ENCODE data around the gene DENND1B.

Gene DENND1B

GRCh38 chr1:197688233-197688632 is 87.0 kb downstream of the DENND1B start:
- DNase-seq (ENCODE audit: insufficient read length, low spot score) (no peak), FAIRE-seq (no peak)

GRCh38 chr1:197686702-197687355 is 88.5 kb downstream of the DENND1B start:
- no peak for DNase-seq (ENCODE audit: insufficient read length, low spot score)
- FAIRE-seq: no peak

- DNase-seq (ENCODE audit: insufficient read length, low spot score) (no peak), FAIRE-seq (no peak)
Measured at GRCh38 chr1:197686231-197686630, 89.0 kb downstream of the DENND1B start.

GRCh38 chr1:197685785-197686184 is 89.5 kb downstream of the DENND1B start:
- FAIRE-seq (no peak), DNase-seq (ENCODE audit: insufficient read length, low spot score) (no peak)

- FAIRE-seq (no peak), DNase-seq (ENCODE audit: insufficient read length, low spot score) (no peak)
Measured at GRCh38 chr1:197683895-197684553, 91.3 kb downstream of the DENND1B start.

GRCh38 chr1:197683280-197683679 is 92.0 kb downstream of the DENND1B start:
- no peak for FAIRE-seq
- no peak for DNase-seq (ENCODE audit: insufficient read length, low spot score)

- DNase-seq (ENCODE audit: insufficient read length, low spot score): no peak
- no peak for FAIRE-seq
Measured at GRCh38 chr1:197680311-197680710, 95.0 kb downstream of the DENND1B start.

GRCh38 chr1:197677752-197678295 is 97.5 kb downstream of the DENND1B start:
- no peak for FAIRE-seq
- no peak for DNase-seq (ENCODE audit: insufficient read length, low spot score)

GRCh38 chr1:197677313-197677712 is 98.0 kb downstream of the DENND1B start:
- no peak for DNase-seq (ENCODE audit: insufficient read length, low spot score)
- no peak for FAIRE-seq

GRCh38 chr1:197675583-197676208 is 99.6 kb downstream of the DENND1B start:
- FAIRE-seq (no peak), DNase-seq (ENCODE audit: insufficient read length, low spot score) (no peak)

GRCh38 chr1:197674286-197674685 is 101.0 kb downstream of the DENND1B start:
- no peak for DNase-seq (ENCODE audit: insufficient read length, low spot score)
- FAIRE-seq: no peak

- FAIRE-seq (no peak), DNase-seq (ENCODE audit: insufficient read length, low spot score) (no peak)
Measured at GRCh38 chr1:197673292-197673691, 102.0 kb downstream of the DENND1B start.

GRCh38 chr1:197672347-197672746 is 102.9 kb downstream of the DENND1B start:
- no peak for FAIRE-seq
- no peak for DNase-seq (ENCODE audit: insufficient read length, low spot score)

GRCh38 chr1:197671920-197672319 is 103.4 kb downstream of the DENND1B start:
- FAIRE-seq: no peak
- DNase-seq (ENCODE audit: insufficient read length, low spot score): no peak

- FAIRE-seq: no peak
- no peak for DNase-seq (ENCODE audit: insufficient read length, low spot score)
Measured at GRCh38 chr1:197671140-197671539, 104.1 kb downstream of the DENND1B start.

GRCh38 chr1:197666769-197667285 is 108.5 kb downstream of the DENND1B start:
- FAIRE-seq (no peak), DNase-seq (ENCODE audit: insufficient read length, low spot score) (no peak)

- FAIRE-seq (no peak), DNase-seq (ENCODE audit: insufficient read length, low spot score) (no peak)
Measured at GRCh38 chr1:197664391-197664790, 110.9 kb downstream of the DENND1B start.

- no peak for DNase-seq (ENCODE audit: insufficient read length, low spot score)
- no peak for FAIRE-seq
Measured at GRCh38 chr1:197663162-197663953, 111.9 kb downstream of the DENND1B start.

- FAIRE-seq (no peak), DNase-seq (ENCODE audit: insufficient read length, low spot score) (no peak)
Measured at GRCh38 chr1:197660389-197660788, 114.9 kb downstream of the DENND1B start.

- FAIRE-seq (no peak), DNase-seq (ENCODE audit: insufficient read length, low spot score) (no peak)
Measured at GRCh38 chr1:197659171-197659570, 116.1 kb downstream of the DENND1B start.

- no peak for DNase-seq (ENCODE audit: insufficient read length, low spot score)
- no peak for FAIRE-seq
Measured at GRCh38 chr1:197649188-197649587, 126.1 kb downstream of the DENND1B start.
